ENCODE measurements around the gene C3orf18. TPM values are rescaled to one million over a fixed set of nuclear protein-coding genes. Genes with fewer than 3 reads are reported as not detected.
A peak's percentile ranks its signal among the peaks of the same experiment; 100 is the strongest.

C3orf18 gene
- polyA plus RNA-seq, 10 donors: 13.1 to 21.5 (median 16.8) TPM

GRCh38 chr3:50583897-50584296 is 16.4 kb upstream of the C3orf18 start:
- no peak for DNase-seq

GRCh38 chr3:50582083-50582482 is 14.5 kb upstream of the C3orf18 start:
- DNase-seq: no peak

GRCh38 chr3:50581459-50581842 is 13.9 kb upstream of the C3orf18 start:
- no peak for DNase-seq

GRCh38 chr3:50580683-50581458 is 13.3 kb upstream of the C3orf18 start:
- DNase-seq: no peak

- no peak for DNase-seq
Observed at GRCh38 chr3:50577348-50577747, 9.8 kb upstream of the C3orf18 start.

GRCh38 chr3:50575372-50575771 is 7.8 kb upstream of the C3orf18 start:
- no peak for DNase-seq

GRCh38 chr3:50574444-50574831 is 6.9 kb upstream of the C3orf18 start:
- no peak for DNase-seq

- DNase-seq: no peak
Observed at GRCh38 chr3:50573566-50574443, 6.3 kb upstream of the C3orf18 start.

GRCh38 chr3:50572801-50573371 is 5.3 kb upstream of the C3orf18 start:
- no peak for DNase-seq

GRCh38 chr3:50572158-50572557 is 4.6 kb upstream of the C3orf18 start:
- DNase-seq: peak; percentile 53 to 84 (median 77)

- DNase-seq: no peak
Observed at GRCh38 chr3:50571486-50571885, 3.9 kb upstream of the C3orf18 start.

- DNase-seq: no peak
Observed at GRCh38 chr3:50570508-50571279, 3.1 kb upstream of the C3orf18 start.

GRCh38 chr3:50568947-50569749 is 1.6 kb upstream of the C3orf18 start, which contains the start of gene HEMK1:
Gene HEMK1, plus strand, starts transcription at chr3:50569522. Its CDS starts 1,583 bp downstream, at chr3:50571105.
- DNase-seq: peak; percentile 96 to 99 (median 97)

GRCh38 chr3:50567011-50567385 is 549 bp downstream of the C3orf18 start:
- DNase-seq: peak in 1 of 3 donors; percentile 29

GRCh38 chr3:50564321-50564720 is 3.2 kb downstream of the C3orf18 start:
- DNase-seq: no peak

- DNase-seq: no peak
Observed at GRCh38 chr3:50563867-50564266, 3.7 kb downstream of the C3orf18 start.

- no peak for DNase-seq
Observed at GRCh38 chr3:50562861-50563260, 4.7 kb downstream of the C3orf18 start.

- no peak for DNase-seq
Observed at GRCh38 chr3:50559702-50560101, 7.8 kb downstream of the C3orf18 start.

GRCh38 chr3:50557915-50558314 is 9.6 kb downstream of the C3orf18 start:
- DNase-seq: peak in 1 of 3 donors; percentile 61

- DNase-seq: no peak
Observed at GRCh38 chr3:50557106-50557505, 10.4 kb downstream of the C3orf18 start.

- no peak for DNase-seq
Observed at GRCh38 chr3:50554553-50554952, 13.0 kb downstream of the C3orf18 start.
